GM06990 (cell line): Measurements from ENCODE around the gene ELMO2.

Experiments
- DNase-seq: peaks from one replicate; pipeline ENCODE4 v3.0.0-alpha.2; 2011; ENCODE audit not compliant: insufficient read length; ENCODE audit errors: extremely low read depth
- H3K27me3 ChIP-seq: replicated peaks from 2 replicates; pipeline ENCODE4 v1.6.0; 2011; ENCODE audit warnings: low read length; ENCODE audit not compliant: control insufficient read depth, insufficient read depth
- H3K36me3 ChIP-seq: 2 replicates; pipeline ENCODE4 v1.5.1; 2011; ENCODE audit warnings: low read length; ENCODE audit not compliant: control insufficient read depth, insufficient read depth
- H3K4me3 ChIP-seq: replicated peaks from 2 replicates; pipeline ENCODE4 v1.5.1; 2011; ENCODE audit warnings: low read depth, mild to moderate bottlenecking, control low read depth, low read length
- TF ChIP-seq, protein P1 (sequence below): IDR thresholded peaks from 2 replicates; pipeline ENCODE4 v1.5.1; 2011; ENCODE audit warnings: low read length, control low read depth, mild to moderate bottlenecking, inconsistent platforms; ENCODE audit not compliant: insufficient read depth, poor library complexity, severe bottlenecking

Gene ELMO2

DNA sequence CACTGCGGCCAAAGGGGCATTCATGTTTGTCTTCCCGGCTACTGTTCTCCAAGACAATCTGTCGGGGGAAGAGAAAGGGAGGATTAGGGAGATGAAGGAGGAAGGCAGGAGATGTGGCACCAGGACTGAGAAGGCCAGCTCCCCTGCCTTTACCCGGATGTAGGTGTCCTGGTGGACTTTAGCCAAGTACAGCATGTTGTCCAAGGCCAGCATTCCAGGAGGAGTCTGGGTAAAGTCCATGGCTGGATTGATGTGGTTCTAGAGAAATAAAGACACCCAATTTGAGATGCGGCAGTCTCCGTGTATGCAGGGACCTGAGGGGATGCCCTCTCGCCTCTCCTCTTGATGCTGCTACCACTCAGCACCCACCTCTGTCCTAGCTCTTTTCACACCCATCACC, 32.0 kb downstream of the ELMO2 start:
- Histone ChIP-seq H3K36me3 (peaks cover 40% of the 10 kb centered on the region), H3K27me3 (no peaks in the 10 kb centered on the region), H3K4me3 (no peak overlapping the region)
- TF ChIP-seq, protein P1, sequence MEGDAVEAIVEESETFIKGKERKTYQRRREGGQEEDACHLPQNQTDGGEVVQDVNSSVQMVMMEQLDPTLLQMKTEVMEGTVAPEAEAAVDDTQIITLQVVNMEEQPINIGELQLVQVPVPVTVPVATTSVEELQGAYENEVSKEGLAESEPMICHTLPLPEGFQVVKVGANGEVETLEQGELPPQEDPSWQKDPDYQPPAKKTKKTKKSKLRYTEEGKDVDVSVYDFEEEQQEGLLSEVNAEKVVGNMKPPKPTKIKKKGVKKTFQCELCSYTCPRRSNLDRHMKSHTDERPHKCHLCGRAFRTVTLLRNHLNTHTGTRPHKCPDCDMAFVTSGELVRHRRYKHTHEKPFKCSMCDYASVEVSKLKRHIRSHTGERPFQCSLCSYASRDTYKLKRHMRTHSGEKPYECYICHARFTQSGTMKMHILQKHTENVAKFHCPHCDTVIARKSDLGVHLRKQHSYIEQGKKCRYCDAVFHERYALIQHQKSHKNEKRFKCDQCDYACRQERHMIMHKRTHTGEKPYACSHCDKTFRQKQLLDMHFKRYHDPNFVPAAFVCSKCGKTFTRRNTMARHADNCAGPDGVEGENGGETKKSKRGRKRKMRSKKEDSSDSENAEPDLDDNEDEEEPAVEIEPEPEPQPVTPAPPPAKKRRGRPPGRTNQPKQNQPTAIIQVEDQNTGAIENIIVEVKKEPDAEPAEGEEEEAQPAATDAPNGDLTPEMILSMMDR, result no peak
- no peak for DNase-seq

DNA sequence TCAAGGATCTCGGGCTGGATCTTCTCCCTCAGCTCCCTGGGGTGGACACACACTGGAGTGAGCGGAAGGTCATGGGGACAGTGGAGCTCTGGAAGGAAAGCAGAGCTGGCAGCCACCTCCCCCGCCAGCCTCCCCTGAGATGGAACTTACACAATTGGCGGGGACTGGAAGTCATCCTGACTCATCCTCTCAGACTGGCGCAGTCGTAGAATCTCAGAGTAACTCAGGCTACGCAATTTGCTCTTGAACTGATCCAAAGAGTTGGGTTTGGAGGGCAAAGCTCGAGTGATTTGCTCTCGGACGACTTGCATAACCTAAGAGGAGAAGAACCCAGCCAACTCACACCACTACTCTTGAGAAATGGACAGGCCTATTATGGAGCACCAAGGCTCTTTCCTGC, 34.8 kb downstream of the ELMO2 start:
- Histone ChIP-seq H3K36me3 (peaks cover 49% of the 10 kb centered on the region), H3K27me3 (no peaks in the 10 kb centered on the region), H3K4me3 (no peak overlapping the region)
- DNase-seq, result no peak
- TF ChIP-seq, protein P1, result no peak

DNA sequence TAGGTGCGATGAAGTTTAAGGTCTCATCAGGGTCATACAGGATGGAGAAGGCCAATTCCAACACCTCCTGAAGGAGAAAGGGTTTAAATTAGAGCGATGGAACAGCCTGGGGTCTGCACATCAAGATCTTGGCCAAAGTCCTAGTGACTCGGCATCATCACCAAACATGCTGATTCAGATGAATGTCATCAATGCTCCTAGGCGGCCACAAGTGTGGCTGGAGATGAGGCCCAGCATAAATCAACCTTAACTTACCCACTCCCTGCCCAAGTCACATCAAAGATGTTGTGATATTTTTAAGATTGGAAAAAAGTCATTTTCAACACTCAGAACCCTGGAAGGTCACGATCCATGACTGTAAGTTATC, 37.5 kb downstream of the ELMO2 start:
- Histone ChIP-seq H3K27me3 (no peaks in the 10 kb centered on the region), H3K4me3 (no peak overlapping the region), H3K36me3 (peaks cover 46% of the 10 kb centered on the region)
- DNase-seq, result no peak
- TF ChIP-seq, protein P1, result no peak

DNA sequence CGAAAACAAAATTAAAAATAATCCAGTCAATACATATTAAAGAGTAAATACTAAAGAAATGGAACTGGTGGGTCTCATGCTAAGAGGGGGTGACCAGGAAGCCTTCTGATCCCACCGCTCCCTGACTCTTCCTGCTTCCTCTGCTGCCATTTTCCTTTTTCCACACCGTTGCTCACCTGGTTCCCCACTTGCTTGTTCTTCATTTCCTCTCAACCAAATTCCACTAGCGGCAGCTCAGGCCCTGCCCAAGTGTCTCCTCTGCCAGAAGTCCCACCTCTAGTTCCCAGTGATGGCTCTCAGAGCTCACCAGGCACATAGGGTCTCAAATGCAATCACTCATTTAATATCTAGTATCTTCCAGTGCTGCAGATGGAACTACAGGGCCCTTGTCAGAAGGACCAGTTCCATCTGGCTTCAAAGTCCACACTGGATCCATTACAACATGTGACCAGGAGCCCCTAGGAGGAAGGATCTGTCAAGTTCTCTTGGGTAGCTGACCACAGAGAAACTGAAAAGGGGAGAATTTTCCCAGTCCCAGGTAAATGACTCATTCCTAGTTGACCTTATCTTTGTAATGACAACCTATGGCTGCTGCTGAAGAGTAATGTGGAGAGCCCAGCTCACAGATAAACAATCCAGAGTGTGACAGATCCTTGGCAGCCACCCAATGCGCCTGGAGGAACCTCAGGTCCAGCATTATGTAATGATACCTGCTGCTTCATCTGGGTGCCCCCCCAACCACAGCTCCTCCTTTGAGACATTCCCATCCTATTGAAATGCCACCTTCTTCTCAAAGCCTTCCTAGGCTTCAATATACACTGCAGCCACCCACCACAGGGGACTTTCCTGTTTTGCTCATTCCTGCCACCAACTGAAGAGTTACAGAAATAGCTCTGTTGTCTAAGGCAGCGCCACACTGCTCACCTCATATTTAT, 38.2 kb downstream of the ELMO2 start:
- Histone ChIP-seq H3K27me3 (no peaks in the 10 kb centered on the region), H3K4me3 (no peak overlapping the region), H3K36me3 (peaks cover 43% of the 10 kb centered on the region)
- DNase-seq, result no peak
- TF ChIP-seq, protein P1, result no peak

DNA sequence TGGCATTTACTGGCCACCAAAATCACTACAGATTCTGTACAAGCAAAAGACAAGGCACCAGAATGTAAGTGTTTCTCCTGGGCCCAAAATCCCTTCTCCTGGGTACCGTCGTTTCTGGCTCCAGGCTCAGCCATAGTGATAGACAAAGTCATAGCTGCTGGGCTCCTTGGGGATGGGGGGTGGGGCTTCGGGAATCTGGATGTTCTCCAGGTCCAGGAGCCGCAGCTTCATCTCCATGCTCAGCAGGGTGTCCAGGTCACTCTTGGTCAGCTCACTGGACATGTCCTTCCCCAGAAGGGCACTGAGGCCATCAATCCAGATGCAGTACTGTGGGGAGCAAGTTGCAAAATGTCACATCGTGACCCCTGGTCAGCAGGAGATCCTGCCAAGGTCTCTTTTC, 39.2 kb downstream of the ELMO2 start:
- no peaks in the 10 kb centered on the region for H3K27me3 ChIP-seq
- no peak for DNase-seq
- H3K36me3 ChIP-seq, result peaks cover 39% of the 10 kb centered on the region
- no peak overlapping the region for H3K4me3 ChIP-seq
- TF ChIP-seq, protein P1, result no peak
